ENCODE results near the gene PLCH2.

DNA sequence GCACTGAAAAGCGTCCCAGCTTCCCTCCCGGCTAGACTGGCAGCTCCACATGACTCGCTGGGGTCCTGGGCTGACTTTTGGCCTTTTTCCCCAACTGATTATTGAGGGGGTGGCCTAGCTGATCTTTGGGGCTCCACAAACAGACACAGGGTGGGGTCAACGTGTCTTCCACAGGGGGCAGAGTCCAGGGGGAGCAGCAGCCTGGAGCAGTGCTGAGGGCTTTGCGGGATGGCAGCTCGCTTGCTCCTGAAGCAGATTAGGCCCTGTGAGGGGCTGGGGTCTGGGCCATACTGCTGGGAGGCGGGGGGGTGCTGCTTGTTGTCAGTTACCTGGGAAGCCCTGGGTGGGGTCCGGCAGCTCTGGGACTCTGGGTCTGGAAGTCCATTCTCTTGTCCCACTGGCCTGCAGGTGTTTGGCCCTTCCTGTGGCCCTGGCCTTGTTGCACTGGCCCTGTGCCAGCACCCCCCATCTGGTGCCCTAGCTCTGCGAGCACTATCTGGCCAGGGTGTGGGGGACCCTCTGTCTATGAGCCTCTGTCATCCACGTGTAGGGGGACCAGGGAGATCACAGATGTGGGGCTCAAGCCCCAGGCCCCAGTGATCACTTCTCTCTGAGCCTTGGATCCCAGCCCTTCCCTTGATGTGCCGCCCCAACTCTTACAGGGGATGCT, 66.3 kb downstream of the PLCH2 start:
- TF ChIP-seq, protein P1, sequence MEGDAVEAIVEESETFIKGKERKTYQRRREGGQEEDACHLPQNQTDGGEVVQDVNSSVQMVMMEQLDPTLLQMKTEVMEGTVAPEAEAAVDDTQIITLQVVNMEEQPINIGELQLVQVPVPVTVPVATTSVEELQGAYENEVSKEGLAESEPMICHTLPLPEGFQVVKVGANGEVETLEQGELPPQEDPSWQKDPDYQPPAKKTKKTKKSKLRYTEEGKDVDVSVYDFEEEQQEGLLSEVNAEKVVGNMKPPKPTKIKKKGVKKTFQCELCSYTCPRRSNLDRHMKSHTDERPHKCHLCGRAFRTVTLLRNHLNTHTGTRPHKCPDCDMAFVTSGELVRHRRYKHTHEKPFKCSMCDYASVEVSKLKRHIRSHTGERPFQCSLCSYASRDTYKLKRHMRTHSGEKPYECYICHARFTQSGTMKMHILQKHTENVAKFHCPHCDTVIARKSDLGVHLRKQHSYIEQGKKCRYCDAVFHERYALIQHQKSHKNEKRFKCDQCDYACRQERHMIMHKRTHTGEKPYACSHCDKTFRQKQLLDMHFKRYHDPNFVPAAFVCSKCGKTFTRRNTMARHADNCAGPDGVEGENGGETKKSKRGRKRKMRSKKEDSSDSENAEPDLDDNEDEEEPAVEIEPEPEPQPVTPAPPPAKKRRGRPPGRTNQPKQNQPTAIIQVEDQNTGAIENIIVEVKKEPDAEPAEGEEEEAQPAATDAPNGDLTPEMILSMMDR (IDR thresholded peaks at IDR 0.05; ENCODE audit: low read depth, low read length, poor library complexity, severe bottlenecking) = no peak
- TF ChIP-seq EZH2phosphoT487 (IDR thresholded peaks at IDR 0.05; ENCODE audit: borderline replicate concordance, low read length) = no peak

Data from DOHH2 (cell line).